HepG2 (cell line): ENCODE results near the gene KRTAP10-5. TPM values are rescaled to one million over a fixed set of nuclear protein-coding genes. Genes with fewer than 3 reads are reported as not detected.

ENCODE experiments used
- CREB3 ChIP-seq: sonication (generic); formaldehyde crosslinking; IDR thresholded peaks from 2 replicates; pipeline ENCODE4 v1.5.0; 2020; ENCODE audit warnings: missing genetic modification reagents
- IKZF1 ChIP-seq: fragments of 450-650 bp; IDR thresholded peaks from 2 replicates; pipeline ENCODE4 v1.7.1; 2016
- ISX ChIP-seq: sonication (generic); formaldehyde crosslinking; conservative IDR thresholded peaks from 2 replicates; pipeline ENCODE4 v1.5.0; 2020; ENCODE audit warnings: missing genetic modification reagents
- MEIS1 ChIP-seq: sonication (generic); formaldehyde crosslinking; IDR thresholded peaks from 2 replicates; pipeline ENCODE4 v1.9.0; 2021; ENCODE audit warnings: mild to moderate bottlenecking, missing genetic modification reagents, moderate library complexity, borderline replicate concordance
- NFE2 ChIP-seq: sonication (generic); formaldehyde crosslinking; IDR thresholded peaks from 2 replicates; pipeline ENCODE4 v1.4.0; 2020; ENCODE audit warnings: missing genetic modification reagents
- NFKBIZ ChIP-seq: IDR thresholded peaks from 2 replicates; pipeline ENCODE4 v1.6.1; 2018; ENCODE audit warnings: missing genetic modification reagents, missing compliant biosample characterization
- NPAS2 ChIP-seq: sonication (generic); formaldehyde crosslinking; IDR thresholded peaks from 2 replicates; pipeline ENCODE4 v1.8.0; 2022; ENCODE audit warnings: mild to moderate bottlenecking, missing genetic modification reagents, borderline replicate concordance
- SRY ChIP-seq: sonication (generic); formaldehyde crosslinking; IDR thresholded peaks from 2 replicates; pipeline ENCODE4 v1.8.0; 2022; ENCODE audit warnings: mild to moderate bottlenecking, missing genetic modification reagents
- TERF1 ChIP-seq: sonication (generic); formaldehyde crosslinking; IDR thresholded peaks from 2 replicates; pipeline ENCODE4 v1.8.0; 2022; ENCODE audit warnings: mild to moderate bottlenecking, missing genetic modification reagents, moderate library complexity
- TP53 ChIP-seq: sonication (generic); formaldehyde crosslinking; conservative IDR thresholded peaks from 2 replicates; pipeline ENCODE4 v1.4.0; 2020; ENCODE audit warnings: missing genetic modification reagents
- ZBTB44 ChIP-seq: sonication (generic); formaldehyde crosslinking; IDR thresholded peaks from 2 replicates; pipeline ENCODE4 v1.4.0; 2020; ENCODE audit warnings: missing genetic modification reagents
- ZNF136 ChIP-seq: sonication (generic); formaldehyde crosslinking; IDR thresholded peaks from 2 replicates; pipeline ENCODE4 v1.8.1; 2022; ENCODE audit warnings: low read depth, mild to moderate bottlenecking, moderate library complexity, missing genetic modification reagents
- ZNF224 ChIP-seq: sonication (generic); formaldehyde crosslinking; IDR thresholded peaks from 2 replicates; pipeline ENCODE4 v1.5.0; 2020; ENCODE audit warnings: mild to moderate bottlenecking, missing genetic modification reagents
- ZNF280B ChIP-seq: sonication (generic); formaldehyde crosslinking; IDR thresholded peaks from 2 replicates; pipeline ENCODE4 v1.5.0; 2020; ENCODE audit warnings: missing genetic modification reagents, mild to moderate bottlenecking, borderline replicate concordance
- ZNF362 ChIP-seq: sonication (generic); formaldehyde crosslinking; IDR thresholded peaks from 2 replicates; pipeline ENCODE4 v1.4.0; 2020; ENCODE audit warnings: missing genetic modification reagents, mild to moderate bottlenecking, borderline replicate concordance
- ZNF430 ChIP-seq: sonication (generic); formaldehyde crosslinking; IDR thresholded peaks from 2 replicates; pipeline ENCODE4 v1.9.0; 2021; ENCODE audit warnings: mild to moderate bottlenecking, missing genetic modification reagents
- ZNF496 ChIP-seq: sonication (generic); formaldehyde crosslinking; IDR thresholded peaks from 2 replicates; pipeline ENCODE4 v1.8.1; 2023; ENCODE audit warnings: mild to moderate bottlenecking, moderate library complexity, missing genetic modification reagents; ENCODE audit not compliant: insufficient replicate concordance
- ZNF576 ChIP-seq: sonication (generic); formaldehyde crosslinking; IDR thresholded peaks from 2 replicates; pipeline ENCODE4 v1.4.0; 2020; ENCODE audit warnings: mild to moderate bottlenecking, missing genetic modification reagents
- ZNF639 ChIP-seq: conservative IDR thresholded peaks from 2 replicates; pipeline ENCODE4 v1.6.1; 2018; ENCODE audit warnings: missing genetic modification reagents
- ZNF709 ChIP-seq: sonication (generic); formaldehyde crosslinking; IDR thresholded peaks from 2 replicates; pipeline ENCODE4 v1.5.0; 2020; ENCODE audit warnings: mild to moderate bottlenecking, missing genetic modification reagents
- polyA plus RNA-seq, 8 experiments: library from polyadenylated mRNA; depleted of rRNA in 3 of 8; stranded (reverse) in 7 of 8; unstranded in 1 of 8; fragments of >200 nt; fragmentation: Illumina TruSeq in 4 of 8; extraction: Trizol in 4 of 8; gene quantifications; 2 replicates each; pipeline versions ENCODE4 v1.2.1 to v1.2.3, GENCODE V29; 2011 to 2016; ENCODE audit warnings: low read depth in 4 of 8, missing spikeins in 1 of 8, mixed read lengths in 1 of 8; ENCODE audit not compliant: insufficient read depth in 1 of 8
- total RNA-seq, 5 experiments: library from RNA; depleted of rRNA; stranded (reverse); fragments of >200 nt; fragmentation: Illumina TruSeq; extraction: Trizol; gene quantifications; 2 replicates each; pipeline ENCODE4 v1.2.3, GENCODE V29; 2016; ENCODE audit warnings: low read depth in 1 of 5

Gene KRTAP10-5
- total and polyA plus RNA-seq, 2 of the 13 experiments (the other 11 are each of a cell fraction or from before 2014, with no cell fraction given): not detected

GRCh38 chr21:44593598-44594405 is 13.4 kb upstream of the KRTAP10-5 start (continued):
- TF ChIP-seq ZNF362 (CRISPR knock-in tag) (peak; percentile 50; the same call in 1 of the 2 replicates), NPAS2 (CRISPR knock-in tag) (no peak), NFKBIZ (peak; percentile 68; the same call in 1 of the 2 replicates), ZNF639 (CRISPR knock-in tag) (0 out of 2 replicates have a peak, but pooled peaks have one; percentile 37), ISX (CRISPR knock-in tag) (no peak), ZNF576 (no peak), IKZF1 (no peak), SRY (CRISPR knock-in tag) (no peak), TP53 (CRISPR knock-in tag) (no peak), ZNF430 (CRISPR knock-in tag) (peak; percentile 85), ZBTB44 (CRISPR knock-in tag) (no peak), ZNF709 (peak; percentile 74; the same call in 1 of the 2 replicates), CREB3 (CRISPR knock-in tag) (peak; percentile 40; the same call in 1 of the 2 replicates), ZNF136 (CRISPR knock-in tag) (0 out of 2 replicates have a peak, but pooled peaks have one; percentile 43), ZNF224 (CRISPR knock-in tag) (peak; percentile 33; the same call in 1 of the 2 replicates), MEIS1 (CRISPR knock-in tag) (peak; percentile 56; the same call in 1 of the 2 replicates), TERF1 (CRISPR knock-in tag) (no peak), NFE2 (CRISPR knock-in tag) (no peak), ZNF280B (CRISPR knock-in tag) (peak; percentile 90; the same call in 1 of the 2 replicates), ZNF496 (CRISPR knock-in tag) (no peak)
